GM21515 (cell line): ENCODE measurements around the gene SDHB.

Experiments
- ATAC-seq: cut with Tn5 transposase; IDR thresholded peaks from one replicate; pipeline ENCODE4 v1.9.1; 2021; ENCODE audit not compliant: unreplicated experiment

SDHB gene

GRCh38 chr1:16989676-16990391 lies 64.0 kb downstream of the SDHB start:
- ATAC-seq, result no peak

- ATAC-seq, result no peak
Measured at GRCh38 chr1:16988210-16988609, 65.6 kb downstream of the SDHB start.

GRCh38 chr1:16986962-16987361 lies 66.9 kb downstream of the SDHB start:
- ATAC-seq, result no peak

GRCh38 chr1:16986560-16986959 lies 67.3 kb downstream of the SDHB start:
- ATAC-seq, result no peak

- no peak for ATAC-seq
Measured at GRCh38 chr1:16986113-16986512, 67.7 kb downstream of the SDHB start.

GRCh38 chr1:16984717-16985116 lies 69.1 kb downstream of the SDHB start:
- no peak for ATAC-seq

GRCh38 chr1:16983649-16984048 lies 70.2 kb downstream of the SDHB start:
- no peak for ATAC-seq

- ATAC-seq, result no peak
Measured at GRCh38 chr1:16982902-16983301, 70.9 kb downstream of the SDHB start.

- no peak for ATAC-seq
Measured at GRCh38 chr1:16981269-16981849, 72.5 kb downstream of the SDHB start.

GRCh38 chr1:16980473-16981268 lies 73.2 kb downstream of the SDHB start, which contains the start of gene MFAP2:
Gene MFAP2 (minus strand): TSS chr1:16980620. CDS start chr1:16978273, 2,347 bp downstream.
- ATAC-seq, result no peak

GRCh38 chr1:16979475-16980327 lies 74.1 kb downstream of the SDHB start:
- no peak for ATAC-seq

- ATAC-seq, result no peak
Measured at GRCh38 chr1:16978567-16979474, 75.0 kb downstream of the SDHB start.

- ATAC-seq, result no peak
Measured at GRCh38 chr1:16978139-16978538, 75.7 kb downstream of the SDHB start.

GRCh38 chr1:16977377-16977776 lies 76.5 kb downstream of the SDHB start:
- no peak for ATAC-seq

GRCh38 chr1:16976966-16977365 lies 76.9 kb downstream of the SDHB start:
- ATAC-seq, result no peak

- ATAC-seq, result no peak
Measured at GRCh38 chr1:16975838-16976237, 78.0 kb downstream of the SDHB start.

GRCh38 chr1:16975211-16975610 lies 78.6 kb downstream of the SDHB start:
- no peak for ATAC-seq

- no peak for ATAC-seq
Measured at GRCh38 chr1:16973215-16973614, 80.6 kb downstream of the SDHB start.

GRCh38 chr1:16972189-16972895 lies 81.5 kb downstream of the SDHB start:
- ATAC-seq, result no peak
